Type B pancreatic cell (in vitro differentiated cells): ENCODE data around the gene PLEKHA7. TPM values are rescaled to one million over a fixed set of nuclear protein-coding genes. Genes with fewer than 3 reads are reported as not detected.

ENCODE experiments used
- DNase-seq: peaks from one replicate; pipeline ENCODE4 v3.0.0; 2021; ENCODE audit warnings: mixed read lengths; ENCODE audit not compliant: unreplicated experiment; ENCODE audit errors: extremely low spot score
- H3K27ac Mint-ChIP-seq: 2 replicates; pipeline ENCODE4 v1.8.0; 2021; ENCODE audit warnings: mild to moderate bottlenecking, mixed read lengths
- H3K27me3 Mint-ChIP-seq: 2 replicates; pipeline ENCODE4 v1.8.0; 2021; ENCODE audit warnings: mixed read lengths
- H3K36me3 Mint-ChIP-seq: 2 replicates; pipeline ENCODE4 v1.8.0; 2021; ENCODE audit warnings: mixed read lengths
- H3K4me1 Mint-ChIP-seq: one replicate; pipeline ENCODE4 v1.8.0; 2021; ENCODE audit warnings: mixed read lengths; ENCODE audit not compliant: unreplicated experiment
- H3K4me3 Mint-ChIP-seq: 2 replicates; pipeline ENCODE4 v1.8.0; 2021; ENCODE audit warnings: mild to moderate bottlenecking, mixed read lengths
- H3K9me3 Mint-ChIP-seq: 2 replicates; pipeline ENCODE4 v1.8.0; 2021; ENCODE audit warnings: mixed read lengths
- total RNA-seq: library from RNA; stranded (reverse); gene quantifications from 2 replicates; pipeline ENCODE4 v1.2.1, GENCODE V29; 2021; ENCODE audit warnings: low replicate concordance
- TF ChIP-seq, protein P1 (sequence below): fragments of 200-600 bp; sonication (generic); conservative IDR thresholded peaks from 2 replicates; pipeline ENCODE4 v1.5.0; 2021; ENCODE audit warnings: antibody characterized with exemption, mild to moderate bottlenecking

PLEKHA7 gene
- total RNA-seq, 1 donor from 2014 or later, result 64.7 TPM

GRCh38 chr11:16975906-16976305 is 38.3 kb downstream of the PLEKHA7 start:
- no peak overlapping the region for H3K27ac Mint-ChIP-seq
- no peaks in the 10 kb centered on the region for H3K9me3 Mint-ChIP-seq
- no peak overlapping the region for H3K4me3 Mint-ChIP-seq
- H3K4me1 Mint-ChIP-seq, result peaks cover 40% of the 10 kb centered on the region
- no peak for DNase-seq
- TF ChIP-seq, protein P1, sequence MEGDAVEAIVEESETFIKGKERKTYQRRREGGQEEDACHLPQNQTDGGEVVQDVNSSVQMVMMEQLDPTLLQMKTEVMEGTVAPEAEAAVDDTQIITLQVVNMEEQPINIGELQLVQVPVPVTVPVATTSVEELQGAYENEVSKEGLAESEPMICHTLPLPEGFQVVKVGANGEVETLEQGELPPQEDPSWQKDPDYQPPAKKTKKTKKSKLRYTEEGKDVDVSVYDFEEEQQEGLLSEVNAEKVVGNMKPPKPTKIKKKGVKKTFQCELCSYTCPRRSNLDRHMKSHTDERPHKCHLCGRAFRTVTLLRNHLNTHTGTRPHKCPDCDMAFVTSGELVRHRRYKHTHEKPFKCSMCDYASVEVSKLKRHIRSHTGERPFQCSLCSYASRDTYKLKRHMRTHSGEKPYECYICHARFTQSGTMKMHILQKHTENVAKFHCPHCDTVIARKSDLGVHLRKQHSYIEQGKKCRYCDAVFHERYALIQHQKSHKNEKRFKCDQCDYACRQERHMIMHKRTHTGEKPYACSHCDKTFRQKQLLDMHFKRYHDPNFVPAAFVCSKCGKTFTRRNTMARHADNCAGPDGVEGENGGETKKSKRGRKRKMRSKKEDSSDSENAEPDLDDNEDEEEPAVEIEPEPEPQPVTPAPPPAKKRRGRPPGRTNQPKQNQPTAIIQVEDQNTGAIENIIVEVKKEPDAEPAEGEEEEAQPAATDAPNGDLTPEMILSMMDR, result no peak
- no peaks in the 10 kb centered on the region for H3K36me3 Mint-ChIP-seq
- H3K27me3 Mint-ChIP-seq, result no peaks in the 10 kb centered on the region

DNA sequence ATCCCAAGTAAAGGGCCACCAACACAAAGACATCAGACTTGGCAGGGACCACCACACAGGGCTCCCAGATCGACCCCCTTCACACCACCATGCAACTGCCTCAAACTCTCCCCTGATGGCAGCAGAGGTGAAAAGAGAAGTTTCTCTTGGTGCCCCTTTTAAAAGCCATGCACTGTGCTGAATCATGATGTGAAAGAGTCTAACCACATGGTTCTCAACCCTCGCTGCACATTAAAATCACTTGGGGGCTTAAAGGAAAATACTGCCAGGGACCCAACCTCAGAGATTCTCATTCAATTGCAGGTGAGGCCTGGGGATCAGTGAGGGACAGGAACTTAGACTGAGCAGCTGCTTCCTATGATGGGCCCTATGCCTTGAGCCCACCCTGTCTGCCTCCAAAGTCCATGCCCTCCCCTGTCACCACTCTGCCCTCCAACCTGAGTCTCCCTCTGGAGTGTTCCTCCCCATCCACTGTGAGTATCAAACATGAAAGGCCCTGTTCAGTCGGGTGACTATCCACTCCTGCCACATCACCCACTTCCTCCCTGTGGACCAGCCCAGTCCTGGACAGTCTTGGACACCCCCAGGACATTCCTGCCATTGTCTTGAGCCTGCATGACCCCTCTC is 40.8 kb downstream of the PLEKHA7 start:
- H3K27ac Mint-ChIP-seq, result no peak overlapping the region
- peaks cover 32% of the 10 kb centered on the region for H3K4me1 Mint-ChIP-seq
- DNase-seq, result no peak
- H3K27me3 Mint-ChIP-seq, result no peaks in the 10 kb centered on the region
- TF ChIP-seq, protein P1, result no peak
- H3K36me3 Mint-ChIP-seq, result no peaks in the 10 kb centered on the region
- no peak overlapping the region for H3K4me3 Mint-ChIP-seq
- no peaks in the 10 kb centered on the region for H3K9me3 Mint-ChIP-seq

DNA sequence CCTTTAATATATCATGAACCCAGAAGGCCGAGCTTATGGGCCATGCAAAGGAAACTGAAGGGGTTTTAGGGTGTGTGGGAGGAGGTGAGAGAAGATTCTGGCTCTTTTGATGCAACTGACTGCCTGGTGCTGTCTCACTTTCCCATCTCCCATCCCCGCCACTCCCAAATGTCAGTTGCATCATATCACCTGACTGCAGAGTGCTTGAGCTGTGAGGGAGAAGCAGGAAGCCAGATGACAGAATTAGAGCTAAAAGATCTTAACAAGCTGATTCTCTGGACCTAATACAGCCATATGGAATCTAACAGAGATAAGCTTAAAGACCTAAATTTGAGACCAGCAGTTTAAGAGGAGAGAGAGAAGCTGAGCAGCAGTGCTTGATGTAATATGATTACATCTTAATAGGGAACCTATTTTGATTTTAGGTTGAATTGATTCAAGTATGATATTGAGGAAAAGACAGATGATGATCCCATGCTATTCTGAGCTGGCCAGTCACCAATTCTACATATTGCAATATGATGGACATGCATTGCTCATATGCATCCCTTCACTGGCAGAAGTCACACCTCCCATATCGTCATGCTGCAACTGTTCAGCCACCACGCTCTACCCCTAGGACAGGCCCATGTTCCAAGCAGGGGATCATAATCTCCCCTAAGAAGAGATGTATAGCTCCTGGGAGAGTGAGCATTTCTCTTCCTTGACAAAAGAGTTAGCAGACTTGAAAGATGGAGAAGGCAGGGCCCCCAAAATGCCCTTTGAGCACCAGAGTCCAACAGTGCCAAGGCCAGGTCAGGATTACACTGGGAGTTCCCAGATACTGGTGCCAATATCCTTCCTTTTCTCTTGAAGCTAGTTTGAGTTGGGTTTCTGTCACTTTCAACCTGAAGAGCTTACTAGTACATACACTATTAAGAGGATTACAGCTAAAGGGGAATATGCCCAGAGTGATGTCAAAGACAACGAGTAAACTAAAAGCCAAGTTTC is 44.9 kb downstream of the PLEKHA7 start:
- no peak overlapping the region for H3K4me3 Mint-ChIP-seq
- no peak for DNase-seq
- TF ChIP-seq, protein P1, result no peak
- peaks cover 32% of the 10 kb centered on the region for H3K4me1 Mint-ChIP-seq
- H3K36me3 Mint-ChIP-seq, result no peaks in the 10 kb centered on the region
- no peaks in the 10 kb centered on the region for H3K9me3 Mint-ChIP-seq
- H3K27me3 Mint-ChIP-seq, result no peaks in the 10 kb centered on the region
- H3K27ac Mint-ChIP-seq, result peak overlapping the region; percentile 81

DNA sequence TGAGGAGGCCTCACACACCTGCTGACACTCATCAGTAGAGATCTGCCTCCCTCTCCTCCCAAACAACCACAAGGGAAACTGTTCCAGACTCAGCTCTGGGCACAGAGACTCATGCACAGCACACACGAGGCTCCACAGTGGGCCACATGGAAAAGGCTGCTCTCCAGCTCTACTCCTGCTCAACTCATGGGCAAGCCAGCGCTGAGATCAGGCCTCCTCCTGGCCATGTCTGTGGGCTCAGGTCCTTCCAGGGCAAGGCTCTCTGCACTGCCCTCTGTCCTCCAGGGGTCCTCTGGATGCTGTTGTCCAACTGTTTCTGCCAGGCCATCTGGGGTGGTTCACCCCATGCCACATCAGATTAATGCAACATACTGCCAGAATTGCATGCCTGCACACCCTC is 46.0 kb downstream of the PLEKHA7 start:
- peaks cover 38% of the 10 kb centered on the region for H3K4me1 Mint-ChIP-seq
- H3K4me3 Mint-ChIP-seq, result no peak overlapping the region
- DNase-seq, result no peak
- TF ChIP-seq, protein P1, result no peak
- no peaks in the 10 kb centered on the region for H3K36me3 Mint-ChIP-seq
- no peaks in the 10 kb centered on the region for H3K27me3 Mint-ChIP-seq
- peak overlapping the region; percentile 81 for H3K27ac Mint-ChIP-seq
- H3K9me3 Mint-ChIP-seq, result no peaks in the 10 kb centered on the region

GRCh38 chr11:16966930-16967671 is 47.1 kb downstream of the PLEKHA7 start:
- Mint-ChIP-seq H3K36me3 (no peaks in the 10 kb centered on the region), H3K9me3 (no peaks in the 10 kb centered on the region), H3K4me3 (no peak overlapping the region), H3K4me1 (peaks cover 38% of the 10 kb centered on the region), H3K27ac (peak overlapping the region; percentile 63), H3K27me3 (no peaks in the 10 kb centered on the region)
- TF ChIP-seq, protein P1, result no peak
- DNase-seq, result no peak
